HG03460 (cell line): Measurements from ENCODE around the gene GPR139.

Source experiments
- ATAC-seq: cut with Tn5 transposase; IDR thresholded peaks from one replicate; pipeline ENCODE4 v1.9.1; 2021; ENCODE audit not compliant: unreplicated experiment

GPR139 gene

GRCh38 chr16:20073203-20074098 lies at the start of gene GPR139:
GPR139 (minus strand) TSS chr16:20073890; CDS start chr16:20073616, 274 bp downstream.
- ATAC-seq, result no peak

DNA sequence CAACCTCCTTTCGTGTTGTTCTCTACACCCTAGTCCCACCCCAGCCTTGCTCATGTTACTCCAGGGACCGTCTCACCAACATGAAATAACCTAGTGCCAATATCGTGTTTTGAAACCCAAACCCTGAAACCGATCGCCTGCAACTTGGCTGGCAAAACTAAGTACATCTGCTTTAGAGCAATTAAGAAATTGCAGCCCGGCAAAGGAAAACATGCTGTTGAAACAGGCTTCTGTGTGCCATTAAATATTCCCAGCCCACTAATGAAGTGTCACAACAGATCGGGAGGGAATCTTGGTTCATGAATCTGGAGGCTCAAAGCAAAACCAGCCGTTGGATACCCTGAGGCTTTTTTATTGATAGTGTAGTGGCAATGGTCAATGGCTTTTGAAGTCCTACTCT lies 48.3 kb upstream of the GPR139 start:
- no peak for ATAC-seq

- no peak for ATAC-seq
These were observed 40.7 kb upstream of the GPR139 start for GRCh38 chr16:20114356-20114755.

DNA sequence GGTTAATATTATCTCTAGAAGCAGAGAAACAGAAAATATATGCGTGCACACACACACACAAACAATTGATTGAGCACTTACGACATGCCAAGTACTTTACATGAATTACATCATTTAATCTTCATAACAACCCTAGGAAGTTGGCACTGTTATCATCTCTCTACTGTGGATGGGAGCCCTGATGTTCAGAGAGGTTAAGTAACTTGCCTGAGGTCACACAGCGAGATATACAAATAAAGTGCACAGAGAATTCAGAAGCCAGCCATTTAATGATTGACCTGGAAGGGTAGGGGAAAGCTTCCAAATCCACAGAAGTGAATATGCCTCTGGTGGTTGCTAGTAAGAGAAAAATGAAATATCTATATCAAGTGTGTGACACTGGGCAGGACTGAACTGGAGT lies 37.5 kb upstream of the GPR139 start:
- ATAC-seq, result no peak

DNA sequence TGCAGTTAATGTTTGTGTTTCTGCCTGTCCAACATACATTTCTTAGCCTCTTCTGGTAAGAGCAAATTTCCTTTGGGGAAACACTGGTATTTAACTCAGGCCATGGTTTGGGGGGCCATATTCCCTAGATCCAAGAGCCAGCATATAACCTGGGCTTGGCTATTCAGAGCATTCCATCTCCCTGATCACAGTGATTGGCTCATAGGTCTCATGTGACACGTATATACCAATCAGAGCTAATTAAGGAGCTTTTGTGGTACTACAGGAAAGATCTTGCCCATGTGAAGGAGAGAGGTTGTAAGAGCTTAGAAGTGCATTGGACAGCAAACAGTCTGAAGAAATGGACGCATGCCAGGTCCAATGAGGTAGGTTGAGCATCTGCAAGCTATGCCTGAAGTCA lies 33.4 kb upstream of the GPR139 start:
- no peak for ATAC-seq

GRCh38 chr16:20104563-20105183 lies 31.0 kb upstream of the GPR139 start:
- no peak for ATAC-seq

DNA sequence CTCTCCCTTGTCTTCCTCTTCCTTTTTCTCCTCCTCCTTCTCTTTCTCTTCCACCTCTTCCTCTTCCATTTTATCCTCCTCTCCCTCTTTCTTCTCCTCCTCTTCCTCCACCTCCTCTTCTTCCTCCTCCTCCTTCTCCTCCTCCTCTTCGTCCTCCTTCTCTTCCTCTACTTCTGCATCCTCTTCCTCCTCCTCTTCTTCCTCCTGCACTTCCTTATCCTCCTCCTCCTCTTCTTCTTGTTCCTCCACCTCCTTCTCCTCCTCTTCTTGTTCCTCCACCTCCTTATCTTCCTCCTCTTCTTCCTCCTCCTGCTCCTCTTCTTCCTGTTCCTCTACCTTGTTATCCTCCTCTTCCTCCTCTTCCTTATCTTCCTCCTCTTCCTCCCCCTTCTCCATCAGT lies 28.8 kb upstream of the GPR139 start:
- ATAC-seq, result no peak

DNA sequence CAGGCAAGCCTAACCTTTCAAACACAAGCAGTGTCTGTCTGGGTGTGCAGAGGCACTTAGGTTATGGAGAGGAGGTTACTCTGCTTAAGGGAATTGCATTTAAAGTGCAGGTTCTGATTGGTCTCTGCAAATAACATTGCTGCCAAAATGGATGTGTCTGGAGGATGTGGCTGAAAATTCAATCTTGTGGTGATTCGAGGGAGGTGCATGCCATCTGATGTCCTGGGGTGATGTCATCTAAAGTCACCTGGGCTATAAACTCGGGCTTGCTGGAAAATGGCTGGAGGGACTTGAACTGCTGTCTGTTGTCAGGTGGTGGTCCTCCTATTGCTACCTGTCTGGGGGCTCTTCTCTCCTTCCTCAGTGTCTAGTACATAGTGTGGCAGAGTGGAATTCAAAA lies 28.3 kb upstream of the GPR139 start:
- ATAC-seq, result no peak

GRCh38 chr16:20099375-20099774 lies 25.7 kb upstream of the GPR139 start:
- no peak for ATAC-seq

DNA sequence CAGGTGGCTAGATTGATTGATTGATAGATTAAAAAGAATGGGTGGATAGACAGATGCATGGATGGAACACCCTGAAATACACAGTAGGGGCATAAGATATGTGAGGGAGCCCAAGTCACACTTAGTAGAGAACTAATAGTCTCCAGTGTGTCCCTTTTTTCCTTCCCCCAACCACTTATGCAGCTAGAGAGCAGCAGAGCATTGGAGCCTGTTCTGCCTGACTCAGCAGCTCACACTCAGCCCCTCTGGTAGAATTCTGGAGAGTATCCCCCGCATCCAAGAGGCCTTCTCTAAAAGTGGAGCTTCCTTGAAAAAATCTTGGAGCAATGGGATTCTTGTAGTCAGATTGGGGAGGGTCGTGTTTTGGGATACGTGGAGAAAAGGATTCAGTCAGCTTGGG lies 20.5 kb upstream of the GPR139 start:
- ATAC-seq, result no peak

DNA sequence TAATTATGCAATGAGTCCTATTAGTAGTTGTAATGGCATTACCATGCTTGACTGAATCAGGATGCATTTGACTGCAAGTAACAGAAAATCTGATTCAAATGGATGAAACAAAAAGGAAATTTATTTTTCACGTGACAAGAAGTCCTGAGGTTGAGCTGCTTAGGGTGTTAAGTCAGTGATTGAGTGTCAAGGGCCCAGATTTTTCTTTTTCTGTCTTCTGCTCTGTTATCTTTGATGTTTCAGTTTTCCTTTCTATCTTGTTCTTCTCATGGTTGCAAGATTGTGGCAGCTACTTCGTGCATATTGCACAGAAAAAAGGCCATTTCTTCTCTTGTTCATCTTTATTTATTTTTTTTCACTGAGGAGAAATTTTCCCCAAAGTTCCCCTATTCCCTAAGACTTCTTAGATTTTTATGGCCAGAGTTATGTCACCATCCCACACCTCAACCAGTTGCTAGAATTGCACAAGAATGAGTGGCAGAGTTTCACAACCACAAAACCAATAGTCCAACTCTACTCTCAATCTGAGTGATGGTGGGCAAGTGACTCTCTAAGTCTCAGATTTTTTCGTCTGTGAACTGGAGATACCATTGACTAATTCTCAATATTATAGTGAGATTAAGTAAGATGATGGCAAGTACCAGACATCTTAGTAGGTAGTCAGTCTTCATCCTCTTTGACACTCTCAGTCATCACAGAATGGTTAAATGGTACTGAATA lies 15.7 kb upstream of the GPR139 start:
- ATAC-seq, result no peak

- ATAC-seq, result no peak
These were observed 11.0 kb upstream of the GPR139 start for GRCh38 chr16:20084624-20085226.

DNA sequence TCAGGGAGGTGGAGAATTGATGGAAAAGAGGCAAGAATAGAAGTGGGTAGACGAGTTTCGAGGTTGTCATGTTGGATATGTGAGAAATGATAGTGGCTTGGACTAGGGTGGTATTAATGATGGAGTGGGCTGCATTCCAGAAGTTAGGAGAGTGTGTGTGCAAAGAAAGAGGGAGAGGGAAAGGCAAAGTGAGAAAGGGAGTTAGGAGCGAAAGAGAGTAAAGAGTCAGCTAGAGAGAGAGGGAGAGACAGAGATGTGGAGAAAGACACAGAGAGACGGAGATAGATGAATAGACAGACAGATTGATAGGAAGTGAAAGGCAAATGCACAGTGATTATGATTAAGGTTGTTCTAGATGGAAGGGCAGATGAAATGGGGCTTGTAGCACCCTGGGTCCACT lies 5.4 kb upstream of the GPR139 start:
- ATAC-seq, result no peak

- ATAC-seq, result no peak
These were observed 1.6 kb upstream of the GPR139 start for GRCh38 chr16:20075243-20075642.

DNA sequence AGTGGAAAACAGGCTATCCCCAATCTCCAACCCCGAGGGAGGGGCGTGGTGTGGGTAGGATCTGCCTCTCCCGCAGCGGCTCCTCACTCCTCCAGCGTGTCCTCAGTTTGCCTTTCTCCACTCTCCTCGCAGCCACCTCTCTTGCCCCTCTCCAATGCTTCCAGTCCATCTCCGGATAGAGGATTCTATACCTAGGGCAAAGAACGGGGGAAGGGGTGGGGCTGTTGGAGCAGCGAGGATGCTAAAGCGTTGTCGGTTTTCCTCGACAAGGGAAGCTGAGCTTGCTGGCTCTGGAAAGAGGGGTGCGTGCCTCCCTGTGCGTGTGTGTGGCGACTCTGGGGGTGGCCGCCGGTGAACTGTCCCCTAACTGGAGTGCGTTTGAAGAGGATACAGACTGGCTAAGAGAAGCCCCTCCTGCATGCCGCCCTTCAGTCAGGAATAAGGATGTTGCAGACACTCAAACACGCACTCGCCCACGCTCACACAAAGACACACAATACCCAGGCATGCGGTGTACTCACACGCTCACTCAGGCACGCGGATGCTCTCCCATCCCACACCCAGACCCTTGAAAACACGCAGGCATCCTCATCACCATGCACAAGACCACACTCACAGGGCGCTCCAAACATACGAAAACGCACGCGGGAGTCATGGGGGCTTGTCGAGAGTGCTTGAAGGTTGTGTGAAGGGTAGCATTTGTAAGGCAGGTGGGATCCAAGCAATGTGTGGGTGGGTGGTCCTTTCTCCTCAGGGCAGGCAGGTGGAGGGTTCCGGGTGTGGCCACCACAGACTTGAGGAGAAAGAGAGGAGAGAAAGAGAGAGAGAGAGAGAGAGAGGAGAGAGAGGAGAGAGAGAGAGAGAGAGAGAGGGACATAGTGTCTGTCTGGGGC lies 655 bp upstream of the GPR139 start:
- ATAC-seq, result no peak

- no peak for ATAC-seq
These were observed 852 bp downstream of the GPR139 start for GRCh38 chr16:20072874-20073202.

- no peak for ATAC-seq
These were observed 1.4 kb downstream of the GPR139 start for GRCh38 chr16:20072146-20072873.

GRCh38 chr16:20064931-20065330 lies 8.8 kb downstream of the GPR139 start:
- ATAC-seq, result no peak

GRCh38 chr16:20064520-20064919 lies 9.2 kb downstream of the GPR139 start:
- ATAC-seq, result no peak

GRCh38 chr16:20061132-20061531 lies 12.6 kb downstream of the GPR139 start:
- ATAC-seq, result no peak
